Measurements from ENCODE around the gene RNF32. TPM values are rescaled to one million over a fixed set of nuclear protein-coding genes. Genes with fewer than 3 reads are reported as not detected.
A peak's percentile ranks its signal among the peaks of the same experiment; 100 is the strongest.

RNF32 gene
- total RNA-seq = 1.8 TPM

- DNase-seq (ENCODE audit: low spot score) = peak; percentile 96
These were observed at the start of gene RNF32 for GRCh38 chr7:156640257-156640948. RNF32 (plus strand) TSS chr7:156640774; CDS start chr7:156643878, 3,104 bp downstream.

GRCh38 chr7:156592155-156592884 lies 48.3 kb upstream of the RNF32 start:
- no peak for DNase-seq (ENCODE audit: low spot score)

- DNase-seq (ENCODE audit: low spot score) = no peak
These were observed 46.1 kb upstream of the RNF32 start for GRCh38 chr7:156594283-156595080.

GRCh38 chr7:156600496-156600895 lies 40.1 kb upstream of the RNF32 start:
- no peak for DNase-seq (ENCODE audit: low spot score)

GRCh38 chr7:156602283-156602682 lies 38.3 kb upstream of the RNF32 start:
- DNase-seq (ENCODE audit: low spot score) = no peak

GRCh38 chr7:156603011-156603410 lies 37.6 kb upstream of the RNF32 start:
- no peak for DNase-seq (ENCODE audit: low spot score)

GRCh38 chr7:156603629-156604028 lies 36.9 kb upstream of the RNF32 start:
- no peak for DNase-seq (ENCODE audit: low spot score)

- no peak for DNase-seq (ENCODE audit: low spot score)
These were observed 36.3 kb upstream of the RNF32 start for GRCh38 chr7:156604311-156604710.

GRCh38 chr7:156604836-156605695 lies 35.5 kb upstream of the RNF32 start:
- DNase-seq (ENCODE audit: low spot score) = no peak

GRCh38 chr7:156606135-156606534 lies 34.4 kb upstream of the RNF32 start:
- DNase-seq (ENCODE audit: low spot score) = no peak

- no peak for DNase-seq (ENCODE audit: low spot score)
These were observed 33.8 kb upstream of the RNF32 start for GRCh38 chr7:156606691-156607331.

- DNase-seq (ENCODE audit: low spot score) = no peak
These were observed 33.0 kb upstream of the RNF32 start for GRCh38 chr7:156607332-156608172.

- DNase-seq (ENCODE audit: low spot score) = no peak
These were observed 32.4 kb upstream of the RNF32 start for GRCh38 chr7:156608173-156608478.

GRCh38 chr7:156609010-156609877 lies 31.3 kb upstream of the RNF32 start:
- peak; percentile 79 for DNase-seq (ENCODE audit: low spot score)

- no peak for DNase-seq (ENCODE audit: low spot score)
These were observed 30.4 kb upstream of the RNF32 start for GRCh38 chr7:156610130-156610529.

- no peak for DNase-seq (ENCODE audit: low spot score)
These were observed 30.0 kb upstream of the RNF32 start for GRCh38 chr7:156610601-156611000.

GRCh38 chr7:156611014-156612010 lies 29.3 kb upstream of the RNF32 start:
- DNase-seq (ENCODE audit: low spot score) = no peak

GRCh38 chr7:156612930-156613329 lies 27.6 kb upstream of the RNF32 start:
- DNase-seq (ENCODE audit: low spot score) = peak; percentile 45
